Activated effector memory CD4-positive, alpha-beta T cell treated with Interleukin-2 at 50 U/mL for 16 hours (primary cell): ENCODE results near the gene SCN2A.
"Not testable (repeated sequence)": the region's sequence is repeated elsewhere in the genome, so short reads cannot be mapped to it uniquely, and the experiment has no call there.

ENCODE experiments used
- DNase-seq: peaks from one replicate; pipeline ENCODE4 v3.0.0-alpha.2; 2020

SCN2A gene

GRCh38 chr2:165256618-165257017 lies 17.4 kb downstream of the SCN2A start:
- no peak for DNase-seq

DNA sequence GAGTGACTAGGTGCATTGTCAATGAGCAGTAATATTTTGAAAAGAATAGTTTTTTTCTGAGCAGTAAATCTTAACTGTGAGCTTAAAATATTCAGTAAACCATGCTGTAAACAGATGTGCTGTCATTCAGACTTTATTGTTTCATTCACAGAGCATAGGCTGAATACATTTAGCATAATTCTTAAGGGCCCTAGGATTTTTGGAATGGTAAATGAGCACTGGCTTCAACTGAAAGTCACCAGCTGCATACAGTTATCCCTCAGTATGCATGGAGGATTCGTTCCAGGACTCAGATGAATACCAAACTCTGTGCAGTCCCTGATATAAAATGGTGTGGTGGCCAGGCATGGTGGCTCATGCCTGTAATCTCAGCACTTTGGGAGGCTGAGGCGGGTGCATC lies 21.1 kb downstream of the SCN2A start:
- not testable (repeated sequence) for DNase-seq

DNA sequence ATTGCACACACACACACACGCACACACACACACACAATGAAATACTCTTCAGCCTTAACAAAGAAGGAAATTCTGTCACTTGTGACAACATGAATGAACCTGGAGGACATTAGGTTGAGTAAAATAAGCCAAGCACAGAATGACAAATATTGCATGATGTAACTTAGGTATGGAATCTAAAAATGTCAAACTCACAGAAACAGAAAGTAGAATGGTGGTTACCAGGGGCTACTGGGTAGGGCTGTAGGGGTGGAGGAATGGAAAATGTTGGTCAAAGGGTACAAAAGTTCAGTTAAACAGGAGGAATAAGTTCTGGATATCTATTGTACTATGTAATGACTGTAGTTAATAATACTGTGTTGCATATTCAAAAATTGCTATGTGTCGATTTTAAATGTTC lies 29.5 kb downstream of the SCN2A start:
- DNase-seq: no peak

- no peak for DNase-seq
These were observed 34.0 kb downstream of the SCN2A start for GRCh38 chr2:165273176-165273575.

GRCh38 chr2:165274698-165275097 lies 35.5 kb downstream of the SCN2A start:
- DNase-seq: no peak

DNA sequence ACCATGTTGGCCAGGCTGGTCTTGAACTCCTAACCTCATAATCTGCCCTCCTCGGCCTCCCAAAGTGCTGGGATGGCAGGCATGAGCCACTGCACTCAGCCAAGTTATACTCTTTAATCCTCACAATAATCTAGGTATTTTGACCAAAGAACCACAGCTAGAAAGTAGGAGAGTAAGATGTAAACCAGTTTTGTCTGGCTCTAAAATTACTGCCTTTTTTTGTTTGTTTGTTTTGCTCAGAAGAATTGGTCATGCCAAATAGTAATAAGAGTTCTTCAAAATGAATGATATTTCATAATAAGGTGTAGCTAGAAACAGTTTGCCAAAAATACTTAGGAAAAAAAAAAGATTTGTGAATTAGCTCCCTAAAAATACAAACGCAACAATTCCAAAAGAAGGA lies 36.7 kb downstream of the SCN2A start:
- no peak for DNase-seq

DNA sequence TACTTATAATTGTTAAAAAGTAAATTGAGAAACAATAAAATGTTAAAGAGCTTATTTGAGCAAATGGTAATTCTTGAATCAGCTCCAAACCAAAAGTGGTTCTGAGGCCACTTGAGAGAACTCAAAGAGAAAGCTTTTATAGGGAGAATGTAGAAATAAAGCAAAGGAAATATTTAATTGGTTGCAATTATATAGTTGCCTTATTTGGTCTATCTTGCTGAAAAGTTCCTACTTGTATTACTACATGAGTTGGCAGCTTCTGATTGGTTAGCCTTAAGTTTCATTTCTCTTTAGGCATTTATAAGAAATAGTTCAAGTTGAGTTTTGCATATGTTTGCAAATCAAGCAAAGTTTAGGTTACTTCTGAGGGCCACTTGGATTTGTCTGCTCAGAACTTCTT lies 38.1 kb downstream of the SCN2A start:
- no peak for DNase-seq

DNA sequence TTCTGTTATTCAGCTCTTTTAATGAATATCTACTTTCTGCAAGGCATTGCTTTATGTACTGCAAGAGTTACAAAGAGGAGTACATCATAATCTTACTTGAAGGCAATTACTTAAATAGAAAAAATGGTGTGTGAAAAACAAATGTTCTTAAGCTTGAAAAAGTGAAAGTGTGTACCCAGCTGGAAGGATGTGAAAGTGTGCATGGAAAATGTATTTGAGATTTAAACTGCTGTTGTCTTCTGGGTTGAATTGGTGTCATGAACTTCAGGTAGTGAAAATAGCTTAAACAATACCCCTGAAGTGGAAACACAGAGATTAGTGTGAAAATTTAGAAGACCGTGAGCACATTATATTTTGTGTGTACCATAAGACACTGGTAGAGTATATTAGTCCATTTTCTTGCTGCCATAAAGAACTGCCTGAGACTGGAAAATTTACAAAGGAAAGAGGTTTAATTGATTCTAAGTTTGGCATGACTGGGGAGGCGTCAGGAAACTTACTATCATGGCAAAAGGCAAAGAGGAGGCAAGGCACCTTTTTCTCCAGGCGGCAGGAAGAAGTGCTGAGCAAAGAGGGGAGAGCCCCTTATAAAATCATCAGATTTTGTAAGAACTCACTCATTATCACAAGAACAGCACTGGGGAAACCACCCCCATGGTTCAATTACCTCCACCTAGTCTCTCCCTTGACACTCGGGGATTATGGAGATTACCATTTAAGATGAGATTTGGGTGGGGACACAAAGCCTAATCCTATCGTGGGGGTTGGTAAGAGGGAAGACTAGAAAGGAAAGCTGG lies 38.8 kb downstream of the SCN2A start:
- DNase-seq: no peak

GRCh38 chr2:165280356-165280755 lies 41.1 kb downstream of the SCN2A start:
- DNase-seq: no peak

- no peak for DNase-seq
These were observed 42.2 kb downstream of the SCN2A start for GRCh38 chr2:165281387-165281786.

GRCh38 chr2:165283342-165283741 lies 44.1 kb downstream of the SCN2A start:
- no peak for DNase-seq

DNA sequence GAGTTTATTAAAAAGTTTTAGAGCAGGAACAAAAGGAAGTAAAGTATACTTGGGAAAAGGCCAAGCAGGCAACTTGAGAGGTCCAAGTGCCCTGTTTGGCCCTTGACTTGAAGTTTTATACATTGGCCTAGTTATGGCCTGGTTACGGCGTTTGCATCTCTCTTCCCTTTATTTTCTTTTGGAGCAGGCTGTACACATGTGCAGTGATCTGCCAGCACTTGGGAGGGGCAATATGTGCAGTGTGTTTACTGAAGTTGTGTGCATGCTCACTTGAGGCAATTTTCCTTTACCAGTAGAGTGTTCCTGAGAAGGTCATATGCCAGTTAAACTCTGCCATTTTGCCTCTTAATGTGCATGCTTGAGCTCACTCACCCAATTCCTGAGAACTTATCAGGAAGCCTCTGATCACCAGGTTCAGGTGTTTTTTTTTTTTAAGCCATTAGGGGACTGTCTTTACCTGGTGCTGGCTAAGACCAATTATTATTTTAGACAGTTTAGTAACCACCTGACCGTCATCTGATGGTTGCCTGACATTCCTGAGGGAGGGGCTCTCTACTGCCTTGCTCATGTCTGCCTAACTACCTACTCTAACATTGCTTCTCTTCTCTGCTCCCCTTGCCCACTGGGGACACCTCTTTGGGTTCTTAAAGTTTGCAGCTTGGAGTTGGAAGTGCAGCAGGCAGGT lies 48.0 kb downstream of the SCN2A start:
- no peak for DNase-seq

DNA sequence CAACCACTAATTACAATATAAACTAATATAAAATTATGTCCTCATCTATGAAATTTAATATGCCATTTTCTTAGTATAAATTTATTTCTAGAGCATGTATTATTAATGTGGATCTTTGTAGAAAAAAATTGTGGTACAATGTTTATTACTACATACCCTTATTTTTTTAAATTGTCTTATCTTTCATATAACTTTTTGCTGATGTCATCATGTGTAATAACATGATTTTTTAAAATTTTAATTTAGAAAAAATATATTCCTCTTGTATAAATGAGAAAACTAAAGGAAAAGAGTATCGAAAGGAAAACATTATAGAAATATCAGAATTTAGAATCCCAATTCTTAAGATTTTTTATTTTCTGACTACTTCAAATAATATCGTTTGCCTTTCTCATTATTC lies 49.9 kb downstream of the SCN2A start:
- no peak for DNase-seq

DNA sequence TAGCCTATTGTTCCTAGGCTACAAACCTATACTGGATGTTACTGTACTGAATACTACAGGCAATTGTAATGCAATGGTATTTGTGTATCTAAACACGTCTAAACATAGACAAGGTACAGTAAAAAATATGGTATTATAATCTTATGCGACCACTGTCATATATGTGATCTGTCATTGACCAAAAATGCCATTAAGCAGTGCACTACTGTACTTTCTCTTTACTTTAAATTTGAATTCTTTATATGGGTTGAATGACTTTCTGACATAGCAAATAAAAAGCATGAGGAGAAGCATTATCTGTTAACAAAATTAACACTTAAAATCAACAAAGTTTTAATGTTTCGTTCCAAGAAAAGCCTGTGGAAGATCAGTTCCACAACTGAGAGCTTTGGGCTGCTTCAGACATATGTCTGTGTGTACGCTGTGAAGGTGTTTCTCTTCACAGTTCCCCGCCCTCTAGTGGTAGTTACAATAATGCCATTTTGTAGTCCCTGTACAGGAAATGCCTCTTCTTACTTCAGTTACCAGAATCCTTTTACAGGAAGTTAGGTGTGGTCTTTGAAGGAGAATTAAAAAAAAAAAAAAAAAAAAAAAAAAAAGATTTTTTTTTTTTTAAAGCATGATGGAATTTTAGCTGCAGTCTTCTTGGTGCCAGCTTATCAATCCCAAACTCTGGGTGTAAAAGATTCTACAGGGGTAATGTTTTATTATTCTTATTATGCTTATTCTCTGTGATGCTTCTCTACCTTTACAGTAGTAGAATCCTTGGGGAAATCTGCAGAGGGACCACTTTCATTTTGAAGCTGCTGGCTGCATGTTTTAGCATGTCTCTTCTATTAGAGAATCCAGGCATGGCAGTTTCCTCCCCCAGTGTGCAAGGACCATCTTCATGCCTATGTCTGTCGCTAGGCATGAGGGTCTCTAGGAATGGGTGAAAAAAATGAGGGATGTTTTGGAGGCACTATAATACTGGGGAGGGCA lies 54.5 kb downstream of the SCN2A start:
- DNase-seq: no peak

DNA sequence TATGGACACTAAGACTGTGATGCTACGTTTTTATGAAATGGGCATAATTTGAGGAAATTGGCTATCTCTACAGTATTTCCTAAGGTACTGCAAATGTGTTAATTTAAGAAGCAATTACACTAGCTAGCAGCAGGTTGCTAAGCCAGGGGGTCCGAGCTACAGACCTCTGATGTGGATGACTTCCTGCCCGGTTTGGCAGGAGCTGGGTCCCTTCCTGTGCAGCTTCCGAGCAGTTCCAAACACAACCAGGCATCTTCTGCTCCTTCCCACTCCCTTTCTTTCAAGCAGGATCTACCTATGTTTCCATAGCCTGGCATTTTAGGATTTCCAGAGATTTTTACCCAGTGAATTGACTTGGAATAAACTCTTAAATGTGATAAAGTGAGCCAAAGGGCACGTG lies 55.7 kb downstream of the SCN2A start:
- no peak for DNase-seq

DNA sequence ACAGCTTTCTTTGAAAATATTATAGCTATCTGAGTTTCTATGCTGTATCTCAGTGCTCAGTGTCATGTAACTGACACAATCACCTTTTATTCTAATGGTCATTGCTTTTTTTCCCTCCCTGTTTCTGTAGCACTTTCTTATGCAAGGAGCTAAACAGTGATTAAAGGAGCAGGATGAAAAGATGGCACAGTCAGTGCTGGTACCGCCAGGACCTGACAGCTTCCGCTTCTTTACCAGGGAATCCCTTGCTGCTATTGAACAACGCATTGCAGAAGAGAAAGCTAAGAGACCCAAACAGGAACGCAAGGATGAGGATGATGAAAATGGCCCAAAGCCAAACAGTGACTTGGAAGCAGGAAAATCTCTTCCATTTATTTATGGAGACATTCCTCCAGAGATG lies 56.4 kb downstream of the SCN2A start:
- DNase-seq: no peak

DNA sequence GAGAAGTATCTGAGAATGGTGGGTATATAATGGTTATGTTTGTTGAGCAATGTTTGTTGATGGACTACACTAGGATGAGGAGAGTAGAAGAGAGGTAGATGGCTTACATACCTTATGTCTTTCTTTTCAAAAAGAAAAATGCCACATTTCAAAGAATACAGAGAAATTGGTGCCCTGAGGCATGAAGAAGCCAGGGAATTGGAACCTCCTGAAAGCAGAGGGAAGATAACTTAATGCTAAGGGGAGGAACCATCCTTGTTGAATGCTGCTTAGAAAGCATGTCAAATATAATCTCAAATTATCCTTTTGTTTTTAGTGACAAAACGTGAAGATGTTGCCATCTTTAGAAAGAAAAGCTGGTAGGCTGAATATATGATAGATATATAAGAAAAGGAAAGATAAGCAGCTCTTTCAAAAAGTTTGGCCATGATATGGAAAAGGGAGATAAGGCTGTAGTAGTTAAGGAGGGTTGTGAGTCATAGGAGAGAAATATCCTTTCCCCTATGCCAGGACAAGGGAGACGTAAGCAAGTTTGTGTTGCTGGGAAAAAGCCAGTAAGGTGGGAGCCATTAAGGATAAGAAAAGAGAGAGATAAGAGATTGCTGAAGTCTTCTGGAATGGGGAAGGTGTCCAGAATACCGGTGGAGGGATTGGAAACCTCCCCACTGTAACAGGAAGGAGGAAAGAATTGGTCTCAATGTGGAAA lies 66.3 kb downstream of the SCN2A start:
- DNase-seq: no peak

- no peak for DNase-seq
These were observed 68.1 kb downstream of the SCN2A start for GRCh38 chr2:165307317-165307716.

GRCh38 chr2:165311949-165312348 lies 72.7 kb downstream of the SCN2A start:
- DNase-seq: no peak

DNA sequence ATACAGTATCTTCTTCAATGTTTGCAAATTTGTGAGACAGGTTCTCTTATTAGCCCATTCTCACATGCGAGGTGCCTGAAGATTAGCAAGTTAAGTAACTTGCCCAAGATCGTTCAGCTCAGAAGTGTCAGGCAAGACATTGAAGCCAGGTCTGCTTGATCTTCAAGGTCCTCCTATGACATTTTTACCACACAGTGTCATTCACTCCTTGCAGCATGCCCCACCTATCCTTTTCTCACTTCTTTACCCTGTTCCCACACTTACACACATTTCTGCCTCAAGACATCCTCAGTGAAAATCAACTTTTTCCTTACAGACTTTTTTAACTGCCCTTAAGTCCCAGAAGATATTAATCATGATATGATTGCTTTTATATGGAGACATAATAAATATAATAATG lies 73.8 kb downstream of the SCN2A start:
- DNase-seq: no peak

DNA sequence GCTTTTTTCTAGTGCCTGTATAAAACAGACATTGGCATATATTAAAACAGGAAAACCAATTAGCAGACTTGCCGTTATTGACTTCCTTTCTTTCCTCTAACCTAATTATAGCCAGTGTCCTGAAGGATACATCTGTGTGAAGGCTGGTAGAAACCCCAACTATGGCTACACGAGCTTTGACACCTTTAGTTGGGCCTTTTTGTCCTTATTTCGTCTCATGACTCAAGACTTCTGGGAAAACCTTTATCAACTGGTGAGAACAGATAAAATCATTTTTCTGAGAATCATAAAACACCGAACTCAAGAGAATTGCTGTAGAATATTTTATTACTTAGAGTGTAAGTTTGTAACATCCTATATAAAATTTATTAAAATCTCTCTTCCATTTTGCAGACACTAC lies 74.3 kb downstream of the SCN2A start:
- DNase-seq: no peak

DNA sequence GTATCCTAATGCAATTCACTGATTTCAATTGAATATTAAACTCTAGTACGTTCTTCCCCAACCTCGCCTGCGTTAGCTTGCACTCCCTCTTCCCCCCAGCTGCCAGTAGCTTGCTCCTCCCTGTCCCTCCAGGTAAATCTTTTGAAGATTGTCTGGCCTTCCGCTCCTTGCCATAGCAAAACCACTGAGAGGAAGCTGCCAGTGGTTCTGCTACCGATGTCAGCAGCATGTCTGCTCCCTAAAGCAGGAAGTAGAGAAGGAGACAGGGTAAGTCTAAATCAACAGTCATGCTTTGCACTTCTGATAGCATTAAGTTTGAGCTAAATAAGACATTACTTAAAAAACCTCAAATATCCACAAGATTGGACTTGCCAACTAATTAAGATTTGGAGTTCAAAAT lies 89.1 kb downstream of the SCN2A start:
- no peak for DNase-seq

DNA sequence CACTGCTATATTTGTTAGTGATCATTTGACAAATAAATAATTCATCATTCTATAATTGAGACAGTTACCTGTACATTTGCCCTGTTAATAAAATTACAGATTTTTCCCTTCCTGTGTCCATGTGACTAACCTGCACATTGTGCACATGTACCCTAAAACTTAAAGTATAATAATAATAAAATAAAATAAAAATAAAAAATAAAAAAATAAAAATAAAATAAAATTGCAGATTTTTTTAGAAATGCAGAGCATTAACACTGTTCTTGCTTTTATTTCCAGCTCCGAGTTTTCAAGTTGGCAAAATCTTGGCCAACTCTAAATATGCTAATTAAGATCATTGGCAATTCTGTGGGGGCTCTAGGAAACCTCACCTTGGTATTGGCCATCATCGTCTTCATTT lies 105.1 kb downstream of the SCN2A start:
- DNase-seq: not testable (repeated sequence)
